ENCODE measurements around the gene UBA3.

The UBA3 gene

GRCh38 chr3:69084326-69085167, 4.4 kb upstream of the UBA3 start, which contains the start of gene ARL6IP5:
ARL6IP5 (plus strand) TSS chr3:69084937; CDS start chr3:69085048, 111 bp downstream.
- Histone ChIP-seq H3K9ac (ENCODE audit: low read length) (peak within 1 kb of the TSS; percentile 96), H3K36me3 (ENCODE audit: control insufficient read depth in 1 of 2, insufficient read depth in 2 of 2, low read depth in 1 of 2, low read length in 2 of 2) (peaks cover 0 to 13% of the 10 kb centered on the region in 2 experiments), H3K14ac (ENCODE audit: low read length in 2 of 2) (peak within 1 kb of the TSS in 1 of 2 experiments; percentile 92), H2AK5ac (ENCODE audit: low read length, severe bottlenecking) (peak within 1 kb of the TSS; percentile 59), H3K79me1 (replicated peaks; ENCODE audit: low read length, poor library complexity, severe bottlenecking) (peaks cover 4% of the 10 kb centered on the region), H3K4me3 (ENCODE audit: insufficient read depth in 1 of 2, low read depth in 1 of 2, low read length in 2 of 2) (peak within 1 kb of the TSS; percentile 77 to 94), H3K4me1 (ENCODE audit: control insufficient read depth, insufficient read depth, low read depth, low read length) (peaks cover 16% of the 10 kb centered on the region), H3K4me2 (ENCODE audit: low read length, poor library complexity, severe bottlenecking) (peak within 1 kb of the TSS; percentile 80), H4K91ac (ENCODE audit: low read length) (peak within 1 kb of the TSS; percentile 72), H3K23ac (ENCODE audit: low read length in 2 of 2) (peak within 1 kb of the TSS in 1 of 2 experiments; percentile 57), H3K18ac (ENCODE audit: low read depth in 1 of 2, low read length in 2 of 2) (peak within 1 kb of the TSS; percentile 59 to 95), H4K8ac (ENCODE audit: low read length) (peak within 1 kb of the TSS; percentile 79), H3K27me3 (ENCODE audit: control insufficient read depth in 1 of 2, insufficient read depth in 1 of 2, low read length in 2 of 2) (no peaks in the 10 kb centered on the region), H3K27ac (ENCODE audit: low read length, poor library complexity, severe bottlenecking) (peak within 1 kb of the TSS; percentile 90), H2BK5ac (ENCODE audit: low read depth, low read length, poor library complexity, severe bottlenecking) (peak within 1 kb of the TSS; percentile 85), H2BK120ac (ENCODE audit: low read depth, low read length) (peak within 1 kb of the TSS; percentile 67), H3K9me3 (ENCODE audit: control insufficient read depth, low read length) (no peaks in the 10 kb centered on the region), H2AFZ (ENCODE audit: low read depth, low read length) (peak within 1 kb of the TSS; percentile 84), H2BK15ac (ENCODE audit: low read depth, poor library complexity, severe bottlenecking) (peak within 1 kb of the TSS; percentile 82), H2BK12ac (ENCODE audit: low read length in 2 of 2) (peak within 1 kb of the TSS; percentile 25 to 83), H3K4ac (ENCODE audit: low read depth in 1 of 2, low read length in 2 of 2) (peak within 1 kb of the TSS; percentile 90 to 98)
- peak; percentile 93 for DNase-seq
- 2% methylated on average over 24 of the region's 32 CpGs for WGBS

DNA sequence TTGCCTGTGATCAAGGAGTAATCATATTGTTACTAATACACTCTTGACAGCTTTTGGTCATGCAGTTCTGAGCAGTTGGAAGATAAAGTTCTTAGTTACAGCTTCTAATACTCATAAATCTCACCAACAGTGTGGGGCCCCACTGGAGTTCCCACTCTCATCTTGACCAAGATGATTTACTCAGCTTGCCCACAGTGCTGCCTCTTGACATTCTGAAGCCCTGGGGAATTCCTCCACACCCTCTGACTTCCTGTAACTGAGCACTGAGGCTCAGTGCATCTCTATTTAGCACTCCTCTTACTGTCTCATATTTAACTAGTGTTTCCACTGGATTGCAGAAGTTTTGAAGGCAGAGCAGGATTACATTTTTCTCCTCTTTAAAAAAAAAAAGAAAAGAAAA, 2.6 kb upstream of the UBA3 start:
- peaks cover 16% of the 10 kb centered on the region for H3K4me1 ChIP-seq (ENCODE audit: control insufficient read depth, insufficient read depth, low read depth, low read length)
- H3K23ac ChIP-seq (ENCODE audit: low read length in 2 of 2) = no peak overlapping the region
- H3K36me3 ChIP-seq (ENCODE audit: control insufficient read depth in 1 of 2, insufficient read depth in 2 of 2, low read depth in 1 of 2, low read length in 2 of 2) = peaks cover 0 to 4% of the 10 kb centered on the region in 2 experiments
- H2BK15ac ChIP-seq (ENCODE audit: low read depth, poor library complexity, severe bottlenecking) = no peak overlapping the region
- H2BK12ac ChIP-seq (ENCODE audit: low read length in 2 of 2) = no peak overlapping the region
- no peaks in the 10 kb centered on the region for H3K9me3 ChIP-seq (ENCODE audit: control insufficient read depth, low read length)
- no peak overlapping the region for H2BK120ac ChIP-seq (ENCODE audit: low read depth, low read length)
- no peak overlapping the region for H4K8ac ChIP-seq (ENCODE audit: low read length)
- no peak overlapping the region for H2AFZ ChIP-seq (ENCODE audit: low read depth, low read length)
- H3K18ac ChIP-seq (ENCODE audit: low read depth in 1 of 2, low read length in 2 of 2) = no peak overlapping the region
- peak overlapping the region; percentile 96 for H3K9ac ChIP-seq (ENCODE audit: low read length)
- peak overlapping the region in 1 of 2 experiments; percentile 36 for H3K4me3 ChIP-seq (ENCODE audit: insufficient read depth in 1 of 2, low read depth in 1 of 2, low read length in 2 of 2)
- H3K27ac ChIP-seq (ENCODE audit: low read length, poor library complexity, severe bottlenecking) = peak overlapping the region; percentile 65
- H2AK5ac ChIP-seq (ENCODE audit: low read length, severe bottlenecking) = no peak overlapping the region
- no peak overlapping the region for H3K4me2 ChIP-seq (ENCODE audit: low read length, poor library complexity, severe bottlenecking)
- H4K91ac ChIP-seq (ENCODE audit: low read length) = no peak overlapping the region
- H3K14ac ChIP-seq (ENCODE audit: low read length in 2 of 2) = no peak overlapping the region
- H3K4ac ChIP-seq (ENCODE audit: low read depth in 1 of 2, low read length in 2 of 2) = no peak overlapping the region
- H2BK5ac ChIP-seq (ENCODE audit: low read depth, low read length, poor library complexity, severe bottlenecking) = no peak overlapping the region
- no peaks in the 10 kb centered on the region for H3K27me3 ChIP-seq (ENCODE audit: control insufficient read depth in 1 of 2, insufficient read depth in 1 of 2, low read length in 2 of 2)
- peaks cover 4% of the 10 kb centered on the region for H3K79me1 ChIP-seq (replicated peaks; ENCODE audit: low read length, poor library complexity, severe bottlenecking)
- DNase-seq = peak; percentile 90

- Histone ChIP-seq H3K4me2 (ENCODE audit: low read length, poor library complexity, severe bottlenecking) (no peak overlapping the region), H3K27me3 (ENCODE audit: control insufficient read depth in 1 of 2, insufficient read depth in 1 of 2, low read length in 2 of 2) (no peaks in the 10 kb centered on the region), H2AK5ac (ENCODE audit: low read length, severe bottlenecking) (no peak overlapping the region), H4K8ac (ENCODE audit: low read length) (no peak overlapping the region), H3K79me1 (replicated peaks; ENCODE audit: low read length, poor library complexity, severe bottlenecking) (peaks cover 4% of the 10 kb centered on the region), H3K4me3 (ENCODE audit: insufficient read depth in 1 of 2, low read depth in 1 of 2, low read length in 2 of 2) (peak overlapping the region in 1 of 2 experiments; percentile 36), H3K4ac (ENCODE audit: low read depth in 1 of 2, low read length in 2 of 2) (no peak overlapping the region), H2BK12ac (ENCODE audit: low read length in 2 of 2) (no peak overlapping the region), H3K4me1 (ENCODE audit: control insufficient read depth, insufficient read depth, low read depth, low read length) (peaks cover 17% of the 10 kb centered on the region), H3K36me3 (ENCODE audit: control insufficient read depth in 1 of 2, insufficient read depth in 2 of 2, low read depth in 1 of 2, low read length in 2 of 2) (peaks cover 0 to 2% of the 10 kb centered on the region in 2 experiments), H3K14ac (ENCODE audit: low read length in 2 of 2) (no peak overlapping the region), H3K9me3 (ENCODE audit: control insufficient read depth, low read length) (no peaks in the 10 kb centered on the region), H4K91ac (ENCODE audit: low read length) (no peak overlapping the region), H3K9ac (ENCODE audit: low read length) (peak overlapping the region; percentile 96), H3K23ac (ENCODE audit: low read length in 2 of 2) (no peak overlapping the region), H2BK15ac (ENCODE audit: low read depth, poor library complexity, severe bottlenecking) (no peak overlapping the region), H2AFZ (ENCODE audit: low read depth, low read length) (no peak overlapping the region), H2BK5ac (ENCODE audit: low read depth, low read length, poor library complexity, severe bottlenecking) (no peak overlapping the region), H3K27ac (ENCODE audit: low read length, poor library complexity, severe bottlenecking) (peak overlapping the region; percentile 65), H3K18ac (ENCODE audit: low read depth in 1 of 2, low read length in 2 of 2) (no peak overlapping the region), H2BK120ac (ENCODE audit: low read depth, low read length) (no peak overlapping the region)
- DNase-seq = no peak
- WGBS = 60% methylated on average over 1 of the region's 2 CpGs
These were observed 2.2 kb upstream of the UBA3 start for GRCh38 chr3:69082361-69082760.

DNA sequence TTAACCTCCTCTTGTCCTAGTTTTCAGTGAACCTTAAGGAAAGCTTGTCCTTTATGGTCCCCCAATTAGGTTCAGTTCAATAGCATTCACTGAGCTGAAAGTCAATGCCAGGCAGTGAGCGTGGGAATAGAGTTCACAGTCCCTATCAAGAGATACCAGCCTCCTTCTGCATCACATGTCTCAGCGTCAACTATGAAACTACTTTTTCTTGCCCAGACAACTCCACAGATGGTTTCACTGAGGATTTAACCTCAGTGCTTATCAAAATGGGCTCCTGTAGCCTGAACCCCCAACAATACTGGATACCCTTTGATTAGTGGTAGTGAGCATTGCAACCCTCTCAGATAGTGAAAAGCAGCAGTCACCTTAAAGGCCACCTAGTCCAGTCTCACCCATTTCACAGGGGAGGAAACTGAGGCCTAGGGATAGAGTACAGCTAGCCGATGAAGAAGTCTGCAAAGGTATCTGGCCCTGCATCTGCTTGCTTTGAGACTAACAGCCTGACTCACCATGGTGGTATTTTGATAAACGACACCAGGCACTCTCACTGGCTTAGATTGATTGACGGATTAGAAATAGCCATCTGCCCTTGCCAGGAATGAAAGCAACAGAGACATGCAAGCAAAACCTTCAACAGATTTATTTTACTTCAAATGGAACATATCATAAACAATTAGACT, 1.6 kb upstream of the UBA3 start:
- Histone ChIP-seq H2AFZ (ENCODE audit: low read depth, low read length) (peak overlapping the region; percentile 4), H2AK5ac (ENCODE audit: low read length, severe bottlenecking) (peak overlapping the region; percentile 94), H2BK5ac (ENCODE audit: low read depth, low read length, poor library complexity, severe bottlenecking) (no peak overlapping the region), H2BK120ac (ENCODE audit: low read depth, low read length) (no peak overlapping the region), H3K23ac (ENCODE audit: low read length in 2 of 2) (no peak overlapping the region), H3K27me3 (ENCODE audit: control insufficient read depth in 1 of 2, insufficient read depth in 1 of 2, low read length in 2 of 2) (no peaks in the 10 kb centered on the region), H3K18ac (ENCODE audit: low read depth in 1 of 2, low read length in 2 of 2) (no peak overlapping the region), H3K4me3 (ENCODE audit: insufficient read depth in 1 of 2, low read depth in 1 of 2, low read length in 2 of 2) (no peak overlapping the region), H3K4ac (ENCODE audit: low read depth in 1 of 2, low read length in 2 of 2) (no peak overlapping the region), H3K9me3 (ENCODE audit: control insufficient read depth, low read length) (no peaks in the 10 kb centered on the region), H3K9ac (ENCODE audit: low read length) (peak overlapping the region; percentile 96), H3K36me3 (ENCODE audit: control insufficient read depth in 1 of 2, insufficient read depth in 2 of 2, low read depth in 1 of 2, low read length in 2 of 2) (no peaks in the 10 kb centered on the region), H3K79me1 (replicated peaks; ENCODE audit: low read length, poor library complexity, severe bottlenecking) (peaks cover 4% of the 10 kb centered on the region), H3K4me1 (ENCODE audit: control insufficient read depth, insufficient read depth, low read depth, low read length) (peaks cover 12% of the 10 kb centered on the region), H3K27ac (ENCODE audit: low read length, poor library complexity, severe bottlenecking) (peak overlapping the region; percentile 65), H4K91ac (ENCODE audit: low read length) (no peak overlapping the region), H3K4me2 (ENCODE audit: low read length, poor library complexity, severe bottlenecking) (no peak overlapping the region), H3K14ac (ENCODE audit: low read length in 2 of 2) (peak overlapping the region in 1 of 2 experiments; percentile 7), H2BK15ac (ENCODE audit: low read depth, poor library complexity, severe bottlenecking) (no peak overlapping the region), H2BK12ac (ENCODE audit: low read length in 2 of 2) (no peak overlapping the region), H4K8ac (ENCODE audit: low read length) (no peak overlapping the region)
- DNase-seq = peak; percentile 29
- 60% methylated on average over 5 of the region's 5 CpGs for WGBS
